DND-41 (cell line): ENCODE measurements around the gene PLEKHG3.

Source experiments
- EZH2 ChIP-seq: IDR thresholded peaks from 3 replicates; pipeline ENCODE4 v1.6.1; 2012; ENCODE audit warnings: borderline replicate concordance, low read depth, mild to moderate bottlenecking, moderate library complexity, low read length, inconsistent platforms; ENCODE audit not compliant: severe bottlenecking
- TF ChIP-seq, protein P1 (sequence below): IDR thresholded peaks from 2 replicates; pipeline ENCODE4 v1.5.1; 2012; ENCODE audit warnings: borderline replicate concordance, low read length, moderate library complexity, mild to moderate bottlenecking; ENCODE audit not compliant: poor library complexity, severe bottlenecking; ENCODE audit errors: extremely low read depth

DNA sequence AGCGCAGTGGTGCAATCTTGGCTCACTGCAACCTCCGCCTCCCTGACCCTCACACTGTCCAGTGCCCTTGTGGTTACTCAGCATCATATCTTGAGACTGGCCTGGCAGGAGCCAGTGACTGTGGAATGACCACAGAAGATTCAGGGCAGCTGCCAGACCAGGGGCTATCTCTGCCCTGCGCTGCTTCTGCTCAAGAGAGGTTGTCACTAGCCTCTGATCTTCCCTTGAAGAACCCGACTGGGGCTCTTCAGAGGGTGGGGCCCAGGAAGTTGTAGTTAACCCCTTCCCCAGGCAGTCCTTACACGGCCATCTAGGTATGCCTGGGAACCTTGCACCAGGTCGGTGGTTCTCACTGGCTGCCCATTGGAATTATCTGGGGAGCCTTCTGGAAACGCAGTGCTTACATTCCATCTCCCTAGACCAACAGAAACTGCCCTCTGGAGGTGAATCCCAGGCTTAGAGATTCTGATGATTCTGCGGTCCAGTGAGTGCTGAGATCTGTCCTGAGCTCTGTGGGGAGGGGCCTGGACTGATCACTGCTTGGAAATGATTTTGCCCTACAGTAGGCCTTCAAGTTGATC is 41.4 kb downstream of the PLEKHG3 start:
- TF ChIP-seq, protein P1, sequence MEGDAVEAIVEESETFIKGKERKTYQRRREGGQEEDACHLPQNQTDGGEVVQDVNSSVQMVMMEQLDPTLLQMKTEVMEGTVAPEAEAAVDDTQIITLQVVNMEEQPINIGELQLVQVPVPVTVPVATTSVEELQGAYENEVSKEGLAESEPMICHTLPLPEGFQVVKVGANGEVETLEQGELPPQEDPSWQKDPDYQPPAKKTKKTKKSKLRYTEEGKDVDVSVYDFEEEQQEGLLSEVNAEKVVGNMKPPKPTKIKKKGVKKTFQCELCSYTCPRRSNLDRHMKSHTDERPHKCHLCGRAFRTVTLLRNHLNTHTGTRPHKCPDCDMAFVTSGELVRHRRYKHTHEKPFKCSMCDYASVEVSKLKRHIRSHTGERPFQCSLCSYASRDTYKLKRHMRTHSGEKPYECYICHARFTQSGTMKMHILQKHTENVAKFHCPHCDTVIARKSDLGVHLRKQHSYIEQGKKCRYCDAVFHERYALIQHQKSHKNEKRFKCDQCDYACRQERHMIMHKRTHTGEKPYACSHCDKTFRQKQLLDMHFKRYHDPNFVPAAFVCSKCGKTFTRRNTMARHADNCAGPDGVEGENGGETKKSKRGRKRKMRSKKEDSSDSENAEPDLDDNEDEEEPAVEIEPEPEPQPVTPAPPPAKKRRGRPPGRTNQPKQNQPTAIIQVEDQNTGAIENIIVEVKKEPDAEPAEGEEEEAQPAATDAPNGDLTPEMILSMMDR = no peak
- no peak for TF ChIP-seq EZH2
